ENCODE measurements around the gene CCDC188.

Gene CCDC188

GRCh38 chr22:20191000-20191515, 40.2 kb upstream of the CCDC188 start:
- Histone ChIP-seq H3K4me2 (ENCODE audit: low read length) (no peak overlapping the region), H3K9me3 (ENCODE audit: insufficient read depth, low read length) (no peaks in the 10 kb centered on the region), H3K27ac (ENCODE audit: low read length) (no peak overlapping the region), H3K36me3 (replicated peaks; ENCODE audit: low read depth, low read length) (no peaks in the 10 kb centered on the region), H3K27me3 (ENCODE audit: low read depth, low read length) (0 out of 2 replicates have a peak, but pooled peaks cover 4% of the 10 kb centered on the region), H3K4me3 (ENCODE audit: low read length) (no peak overlapping the region), H2AFZ (ENCODE audit: low read depth, low read length) (no peak overlapping the region), H3K9ac (ENCODE audit: low read length) (no peak overlapping the region), H4K20me1 (ENCODE audit: insufficient read depth, low read length) (no peaks in the 10 kb centered on the region), H3K79me2 (ENCODE audit: low read length) (no peaks in the 10 kb centered on the region), H3K4me1 (ENCODE audit: low read length) (peaks cover 3% of the 10 kb centered on the region; the same call in 1 of the 2 replicates)
- TF ChIP-seq EZH2phosphoT487 (IDR thresholded peaks at IDR 0.05; ENCODE audit: low read depth) (no peak), CTCF (IDR thresholded peaks at IDR 0.05; ENCODE audit: low read depth, low read length) (no peak)

- H3K4me2 ChIP-seq (ENCODE audit: low read length) = no peak overlapping the region
- TF ChIP-seq EZH2phosphoT487 (IDR thresholded peaks at IDR 0.05; ENCODE audit: low read depth) (no peak), CTCF (IDR thresholded peaks at IDR 0.05; ENCODE audit: low read depth, low read length) (no peak)
These were observed 37.7 kb upstream of the CCDC188 start for GRCh38 chr22:20188567-20188877.

GRCh38 chr22:20187777-20188566, 37.1 kb upstream of the CCDC188 start:
- no peaks in the 10 kb centered on the region for H4K20me1 ChIP-seq (ENCODE audit: insufficient read depth, low read length)
- no peak overlapping the region for H3K9ac ChIP-seq (ENCODE audit: low read length)
- peaks cover 10% of the 10 kb centered on the region; the same call in 1 of the 2 replicates for H3K27me3 ChIP-seq (ENCODE audit: low read depth, low read length)
- H3K4me1 ChIP-seq (ENCODE audit: low read length) = no peaks in the 10 kb centered on the region
- no peak overlapping the region for H3K4me2 ChIP-seq (ENCODE audit: low read length)
- no peak overlapping the region for H3K27ac ChIP-seq (ENCODE audit: low read length)
- no peaks in the 10 kb centered on the region for H3K36me3 ChIP-seq (replicated peaks; ENCODE audit: low read depth, low read length)
- no peaks in the 10 kb centered on the region for H3K79me2 ChIP-seq (ENCODE audit: low read length)
- TF ChIP-seq EZH2phosphoT487 (IDR thresholded peaks at IDR 0.05; ENCODE audit: low read depth) (no peak), CTCF (IDR thresholded peaks at IDR 0.05; ENCODE audit: low read depth, low read length) (no peak)
- H3K9me3 ChIP-seq (ENCODE audit: insufficient read depth, low read length) = no peaks in the 10 kb centered on the region
- no peak overlapping the region for H2AFZ ChIP-seq (ENCODE audit: low read depth, low read length)
- no peak overlapping the region for H3K4me3 ChIP-seq (ENCODE audit: low read length)

More at GRCh38 chr22:20188567-20188877, 37.7 kb upstream of the CCDC188 start:
- Histone ChIP-seq H4K20me1 (ENCODE audit: insufficient read depth, low read length) (no peaks in the 10 kb centered on the region), H3K79me2 (ENCODE audit: low read length) (no peaks in the 10 kb centered on the region), H2AFZ (ENCODE audit: low read depth, low read length) (no peak overlapping the region), H3K4me1 (ENCODE audit: low read length) (no peaks in the 10 kb centered on the region), H3K36me3 (replicated peaks; ENCODE audit: low read depth, low read length) (no peaks in the 10 kb centered on the region), H3K27me3 (ENCODE audit: low read depth, low read length) (peaks cover 10% of the 10 kb centered on the region; the same call in 1 of the 2 replicates), H3K9ac (ENCODE audit: low read length) (no peak overlapping the region), H3K9me3 (ENCODE audit: insufficient read depth, low read length) (no peaks in the 10 kb centered on the region), H3K27ac (ENCODE audit: low read length) (no peak overlapping the region), H3K4me3 (ENCODE audit: low read length) (no peak overlapping the region)

GRCh38 chr22:20186871-20187546, 36.2 kb upstream of the CCDC188 start:
- Histone ChIP-seq H3K4me1 (ENCODE audit: low read length) (no peaks in the 10 kb centered on the region), H3K4me3 (ENCODE audit: low read length) (no peak overlapping the region), H3K36me3 (replicated peaks; ENCODE audit: low read depth, low read length) (no peaks in the 10 kb centered on the region), H3K9ac (ENCODE audit: low read length) (no peak overlapping the region), H3K27ac (ENCODE audit: low read length) (no peak overlapping the region), H2AFZ (ENCODE audit: low read depth, low read length) (no peak overlapping the region), H3K27me3 (ENCODE audit: low read depth, low read length) (peaks cover 10% of the 10 kb centered on the region; the same call in 1 of the 2 replicates), H3K79me2 (ENCODE audit: low read length) (no peaks in the 10 kb centered on the region), H3K9me3 (ENCODE audit: insufficient read depth, low read length) (no peaks in the 10 kb centered on the region), H3K4me2 (ENCODE audit: low read length) (no peak overlapping the region), H4K20me1 (ENCODE audit: insufficient read depth, low read length) (no peaks in the 10 kb centered on the region)
- no peak for TF ChIP-seq EZH2phosphoT487 (IDR thresholded peaks at IDR 0.05; ENCODE audit: low read depth)
- no peak for TF ChIP-seq CTCF (IDR thresholded peaks at IDR 0.05; ENCODE audit: low read depth, low read length)
